T-helper 1 cell treated with Interleukin-12 subunit alpha and Interleukin-12 subunit beta and Interleukin-4 antibody, amounts not matched to agents 30 ng/mL and 1 ng/mL, for 36 hours (primary cell): ENCODE measurements around the gene PPP1R14D. TPM values are rescaled to one million over a fixed set of nuclear protein-coding genes. Genes with fewer than 3 reads are reported as not detected.

Experiments used
- intact Hi-C: fragments of 100-400 bp; cut with micrococcal nuclease; formaldehyde crosslinking; loops from one replicate; pipeline ENCODE4 v1.15.1; 2024
- total RNA-seq: library from RNA; stranded (reverse); gene quantifications from 2 replicates; pipeline ENCODE4 v1.2.3, GENCODE V29; 2022

The PPP1R14D gene
- total RNA-seq, 1 donor from 2014 or later, result not detected

DNA sequence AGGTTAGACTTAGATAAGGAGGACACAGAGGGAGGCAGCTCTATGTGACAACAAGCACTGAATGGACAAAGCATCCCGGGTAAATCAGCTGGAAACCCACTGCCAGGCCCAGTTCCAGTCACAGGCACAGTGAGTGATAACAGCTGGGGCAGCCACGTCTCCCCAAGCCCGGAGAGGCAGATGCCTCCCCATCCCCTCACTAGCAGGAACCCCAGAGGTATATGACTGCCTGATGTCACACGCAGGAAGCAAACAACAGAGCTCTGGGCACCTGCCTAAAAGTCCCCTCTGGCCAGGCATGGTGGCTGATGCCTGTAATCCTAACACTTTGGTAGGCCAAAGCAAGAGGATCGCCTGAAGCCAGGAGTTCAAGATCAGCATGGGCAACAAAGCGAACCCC, 40.5 kb downstream of the PPP1R14D start:
- intact Hi-C loops, result loop anchor here (1.0 kb wide), 1 partner anchor 19 kb away; the partner anchor contains the start of genes DNAJC17 and ZFYVE19

- intact Hi-C loops, result loop anchor here (1.0 kb wide), 1 partner anchor 20 kb away; the partner anchor contains the start of genes DNAJC17 and ZFYVE19
Observed at GRCh38 chr15:40787344-40787841, 41.1 kb downstream of the PPP1R14D start.

GRCh38 chr15:40785814-40786213, 42.7 kb downstream of the PPP1R14D start:
- intact Hi-C loops, result no loop called here

- intact Hi-C loops, result no loop called here
Observed at GRCh38 chr15:40785164-40785563, 43.3 kb downstream of the PPP1R14D start.

GRCh38 chr15:40782609-40783227, 45.8 kb downstream of the PPP1R14D start:
- intact Hi-C loops, result loop anchor here (1.0 to 2.0 kb wide), 7 partner anchors 28 to 263 kb away; partner anchors contain the start of genes RAD51 and RMDN3

GRCh38 chr15:40776537-40777141, 51.9 kb downstream of the PPP1R14D start:
- intact Hi-C loops, result no loop called here

DNA sequence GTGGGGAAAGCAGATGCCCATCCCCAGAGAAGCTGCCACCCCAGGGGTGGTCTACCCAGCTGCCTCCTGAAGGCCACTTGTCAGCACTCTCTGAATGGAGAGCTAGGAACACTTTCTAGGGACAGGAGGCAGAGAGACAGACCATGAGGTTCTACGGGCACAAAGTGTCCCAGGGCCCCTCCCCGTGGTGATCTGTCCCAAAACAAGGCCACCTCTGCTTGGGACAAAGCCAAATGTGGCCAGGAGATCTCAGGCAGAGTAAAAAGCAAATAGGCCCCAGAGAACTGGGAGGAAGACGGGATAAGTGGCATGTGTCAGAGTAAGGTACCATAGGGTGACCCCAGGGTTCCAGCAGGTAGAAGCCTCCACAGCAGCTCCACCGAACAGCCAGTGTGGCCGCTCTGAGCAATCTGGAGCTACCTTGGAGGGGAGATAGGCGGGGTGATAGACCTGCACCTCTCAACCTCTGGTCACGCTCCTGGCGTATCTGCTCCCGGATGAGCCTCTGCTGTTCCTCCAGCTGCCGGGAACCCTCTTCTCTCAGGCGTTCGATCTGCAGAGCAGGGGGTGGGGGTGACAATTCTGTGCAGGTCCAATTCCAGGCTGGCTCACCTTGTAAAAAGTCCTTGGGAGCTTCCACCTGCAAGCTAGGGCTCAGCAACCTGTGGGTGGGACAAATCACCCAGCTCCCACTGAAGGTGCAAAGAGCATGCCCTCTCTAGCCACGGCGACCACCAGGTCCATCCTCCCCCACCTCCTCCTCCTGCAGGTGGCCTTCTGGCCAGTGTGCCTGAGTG, 52.6 kb downstream of the PPP1R14D start:
- intact Hi-C loops, result no loop called here

DNA sequence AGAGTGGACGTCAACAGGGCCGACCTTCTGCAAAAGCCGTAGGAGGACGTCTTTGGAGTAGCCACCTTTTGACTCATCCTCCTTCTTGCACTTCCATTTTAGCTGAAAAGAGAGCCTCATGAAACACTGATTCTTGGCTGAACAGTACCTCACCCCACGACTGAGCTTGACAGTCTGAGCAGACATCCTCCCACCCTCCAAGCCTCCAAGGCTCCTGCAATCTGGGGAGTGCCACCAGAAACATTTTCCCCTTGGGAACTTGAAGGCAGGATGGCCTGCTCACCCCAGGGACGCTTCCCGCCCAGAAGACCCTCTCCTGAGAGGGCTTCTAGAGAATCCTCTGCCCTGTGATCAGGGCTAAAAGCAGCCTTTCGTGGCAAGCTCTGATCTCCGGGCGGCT, 53.5 kb downstream of the PPP1R14D start:
- intact Hi-C loops, result no loop called here

GRCh38 chr15:40773902-40774301, 54.6 kb downstream of the PPP1R14D start:
- intact Hi-C loops, result no loop called here

- intact Hi-C loops, result no loop called here
Observed at GRCh38 chr15:40773496-40773895, 55.0 kb downstream of the PPP1R14D start.

DNA sequence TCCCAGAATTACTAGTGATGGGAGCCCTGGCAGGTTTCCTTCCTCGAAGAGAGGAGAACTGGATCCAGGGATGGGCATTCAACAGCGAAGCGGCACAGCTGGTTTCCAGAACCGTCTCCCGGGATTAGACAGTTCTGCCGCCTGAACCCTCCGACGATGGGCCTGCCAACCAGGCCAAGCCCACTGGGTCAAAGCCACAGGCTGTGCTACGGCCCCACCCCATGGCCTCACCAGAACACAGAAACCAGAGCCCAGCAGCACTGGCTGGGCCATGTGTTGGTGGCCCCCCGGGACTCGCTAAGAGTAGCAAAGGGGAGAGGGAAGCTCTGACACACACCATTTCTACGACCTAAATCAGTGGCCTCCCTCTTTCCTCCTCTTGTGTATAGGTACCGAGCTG, 56.5 kb downstream of the PPP1R14D start:
- intact Hi-C loops, result no loop called here

- intact Hi-C loops, result no loop called here
Observed at GRCh38 chr15:40771242-40771641, 57.3 kb downstream of the PPP1R14D start.

DNA sequence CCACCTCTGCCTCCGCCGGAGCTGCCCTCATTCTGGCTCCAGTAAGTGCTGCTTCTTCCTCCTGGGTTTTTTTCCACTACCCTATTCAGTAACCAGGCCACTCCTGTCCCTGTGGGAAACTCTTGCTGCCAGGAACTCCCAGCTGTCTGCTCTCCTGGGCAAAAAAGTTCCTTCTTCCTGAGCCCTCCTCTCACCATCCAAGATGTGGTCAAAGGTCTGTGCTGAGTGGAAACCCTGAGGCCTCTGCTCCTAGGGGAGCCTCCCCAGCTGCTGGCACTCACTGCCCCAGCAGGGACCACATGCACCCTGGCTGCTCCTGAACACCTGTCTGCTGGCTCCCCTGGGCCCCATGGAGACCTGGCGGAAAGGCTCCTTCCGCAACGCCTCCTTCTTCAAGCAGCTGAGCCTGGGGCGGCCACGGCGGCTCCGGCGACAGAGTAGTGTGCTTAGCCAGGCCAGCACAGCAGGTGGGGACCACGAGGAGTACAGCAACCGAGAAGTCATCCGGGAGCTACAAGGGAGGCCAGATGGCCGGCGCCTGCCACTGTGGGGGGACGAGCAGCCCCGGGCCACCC, 58.3 kb downstream of the PPP1R14D start:
- intact Hi-C loops, result no loop called here

- intact Hi-C loops, result no loop called here
Observed at GRCh38 chr15:40769274-40770146, 59.0 kb downstream of the PPP1R14D start, which contains the start of gene C15orf62. TSS of gene C15orf62 (plus strand) at chr15:40769980. CDS start at chr15:40770496, 516 bp downstream.

DNA sequence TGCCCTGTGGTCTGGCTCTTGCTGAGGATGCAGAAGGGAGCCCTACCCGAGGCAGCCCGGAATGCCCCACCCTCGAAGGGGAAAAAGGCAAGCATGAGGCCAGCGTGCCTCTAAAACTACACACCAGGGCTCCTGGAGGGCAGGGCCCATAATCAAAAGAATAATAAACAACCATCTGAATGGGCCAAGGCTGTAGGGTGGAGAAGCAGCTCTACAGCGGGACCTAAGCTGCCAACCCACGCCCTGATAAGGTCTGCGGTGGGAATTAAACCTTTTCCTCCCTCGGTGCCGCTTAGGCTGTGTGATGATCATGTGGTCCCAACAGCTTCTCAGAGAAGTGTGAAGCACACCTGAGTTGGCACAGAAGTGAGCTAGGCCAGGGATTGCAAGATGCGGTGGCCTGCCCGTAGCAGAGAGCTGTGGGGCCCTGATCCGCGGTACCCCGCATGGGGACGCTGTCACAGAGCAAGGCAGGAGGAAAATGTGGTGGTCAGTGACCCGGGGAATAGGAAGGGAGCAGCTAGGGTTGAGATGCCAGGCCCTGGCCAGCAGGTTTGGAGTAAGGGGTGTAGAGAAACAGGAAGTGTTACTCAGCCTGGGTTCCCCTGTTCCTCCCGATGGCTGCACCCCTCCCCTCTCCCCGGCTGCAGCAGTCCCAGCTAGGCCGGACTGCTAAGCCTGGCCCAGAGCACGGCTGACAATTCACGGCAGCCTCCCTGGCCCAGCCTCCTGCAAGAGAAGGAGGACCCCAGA, 59.8 kb downstream of the PPP1R14D start:
- intact Hi-C loops, result no loop called here

DNA sequence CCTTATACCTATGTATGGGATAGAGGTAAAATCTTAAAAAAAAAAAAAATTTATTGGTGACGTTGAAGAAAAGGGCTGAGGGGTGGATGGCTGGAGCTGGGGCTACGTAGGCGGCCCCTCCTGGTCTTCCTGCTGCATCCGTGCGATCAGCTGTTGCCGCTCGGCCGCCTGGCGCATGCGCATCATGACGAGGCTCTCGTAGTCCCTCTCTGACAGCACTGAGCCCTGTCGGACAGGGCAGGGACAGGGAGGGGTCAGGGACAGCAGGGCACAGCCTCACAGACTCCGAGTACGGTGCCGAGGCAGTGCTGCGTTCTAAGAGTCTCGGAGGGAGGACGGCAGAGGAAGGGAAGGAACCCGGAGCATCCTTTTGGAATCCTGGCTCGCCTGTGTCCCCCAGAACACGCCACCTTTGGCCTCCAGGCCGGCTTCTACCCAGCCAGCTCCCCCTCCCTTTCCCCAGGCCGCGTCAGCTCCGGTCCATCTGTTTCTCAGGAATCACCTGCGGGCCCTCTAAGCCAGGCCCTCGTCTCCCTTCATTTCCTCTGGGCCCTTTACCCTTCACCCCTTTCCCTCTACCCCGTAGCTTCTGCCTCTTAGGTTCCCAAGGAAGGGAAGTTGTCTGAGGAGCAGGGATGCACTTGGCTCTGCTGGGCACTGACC, 60.5 kb downstream of the PPP1R14D start:
- intact Hi-C loops, result no loop called here

GRCh38 chr15:40766906-40767837, 61.3 kb downstream of the PPP1R14D start:
- intact Hi-C loops, result no loop called here

GRCh38 chr15:40766194-40766815, 62.2 kb downstream of the PPP1R14D start:
- intact Hi-C loops, result no loop called here
